Ovary (tissue), 9 donors: ENCODE data around the gene TRMT10C. TPM values are rescaled to one million over a fixed set of nuclear protein-coding genes. Genes with fewer than 3 reads are reported as not detected.
"Not testable (repeated sequence)": the region's sequence is repeated elsewhere in the genome, so short reads cannot be mapped to it uniquely, and the experiment has no call there.

Experiments used
- DNase-seq, 5 donors: peaks; one replicate each; pipeline ENCODE4 v3.0.0-alpha.2; 2019 to 2020
- H3K27ac ChIP-seq, 2 donors: fragments of 200-600 bp; one replicate each; pipeline versions ENCODE4 v1.5.1 to v1.8.0; 2019 to 2022
- H3K27me3 ChIP-seq: fragments of 200-600 bp; one replicate; pipeline ENCODE4 v1.8.0; 2022
- H3K36me3 ChIP-seq: fragments of 200-600 bp; sonication (generic); one replicate; pipeline ENCODE4 v1.5.1; 2019
- H3K4me1 ChIP-seq: one replicate; pipeline ENCODE4 v1.8.1; 2013; ENCODE audit warnings: mild to moderate bottlenecking, moderate library complexity; ENCODE audit not compliant: insufficient read depth
- H3K4me3 ChIP-seq: fragments of 200-600 bp; sonication (generic); one replicate; pipeline ENCODE4 v1.5.1; 2017
- H3K9me3 ChIP-seq, 2 donors: fragments of 200-600 bp in 1 of 2; sonication (generic) in 1 of 2; one replicate each; pipeline versions ENCODE4 v1.5.1 to v1.8.1; 2013 to 2019; ENCODE audit warnings: mild to moderate bottlenecking in 1 of 2, moderate library complexity in 1 of 2
- CTCF ChIP-seq, 3 donors: fragments of 450-650 bp in 2 of 3; fragments of 200-600 bp in 1 of 3; IDR thresholded peaks; one replicate each; pipeline versions ENCODE4 v1.5.1 to v1.8.0; 2016 to 2022; ENCODE audit warnings: antibody characterized with exemption in 3 of 3, mild to moderate bottlenecking in 1 of 3
- EP300 ChIP-seq: sonication (generic); formaldehyde crosslinking; IDR thresholded peaks from one replicate; pipeline ENCODE4 v1.6.1; 2017; ENCODE audit warnings: antibody characterized with exemption
- POLR2A ChIP-seq: fragments of 450-650 bp; IDR thresholded peaks from one replicate; pipeline ENCODE4 v1.6.1; 2017; ENCODE audit warnings: antibody characterized with exemption, mild to moderate bottlenecking, moderate library complexity
- WGBS, 3 donors: extraction: QIAGEN DNeasy Blood & Tissue Kit in 1 of 3; methylation state at CpG; one replicate each; pipeline versions ENCODE4 v1.1.5 to v1.1.7; 2013 to 2017; 5-methylcytosine and 5-hydroxymethylcytosine counted together
- intact Hi-C, 4 donors: fragments of 100-400 bp; cut with DNase I; formaldehyde crosslinking; loops; one replicate each; pipeline versions ENCODE4 v1.11.0 to v1.15.1; 2022 to 2023
- polyA plus RNA-seq, 2 donors: library from polyadenylated mRNA; stranded (reverse); fragments of 200-250 nt in 1 of 2; fragments of 350-450 nt in 1 of 2; fragmentation: Illumina TruSeq in 1 of 2; extraction: RNeasy Lipid Tissue Mini Kit (QIAGEN cat#74804) in 1 of 2; gene quantifications; one replicate each; pipeline ENCODE4 v1.2.3, GENCODE V29; 2013 to 2014
- total RNA-seq, 7 donors: library from RNA; depleted of rRNA in 2 of 7; stranded (reverse); fragments of >200 nt in 2 of 7; fragmentation: NEBNext Ultra II Directional in 3 of 7; extraction: Animal tissue kit (Norgen Biotek cat#: 25700) in 3 of 7; gene quantifications; one replicate each; pipeline versions ENCODE4 v1.1.0 to v1.2.4, GENCODE V29; 2016 to 2023
- donor health status: DM: no; HTN: no; CAD: no; lungs with moderate emphysema.
- donor health status: DM: no; HTN: no; CAD: no.
- donor health status: Bipolar disorder and iron deficiency.
- donor health status: DM: yes; HTN: yes; CAD: no.
- donor health status: DM: no; HTN: no; CAD: no.
- donor health status: DM: yes; HTN: yes; CAD: no.

The TRMT10C gene
- total and polyA plus RNA-seq, 9 donors = 13.9 to 23.3 (median 18.6) TPM

GRCh38 chr3:101542957-101543356 lies 18.7 kb upstream of the TRMT10C start:
- no peak for DNase-seq
- no peak for TF ChIP-seq CTCF (IDR thresholded peaks at IDR 0.05)
- TF ChIP-seq POLR2A = no peak
- TF ChIP-seq EP300 = no peak
- intact Hi-C loops = loop anchor here in 1 of 4 donors (10.0 kb wide), 1 partner anchor 1568 kb away; no protein-coding TSS in a partner anchor
- Histone ChIP-seq H3K4me1 (no peaks in the 10 kb centered on the region), H3K27ac (no peak overlapping the region), H3K9me3 (no peaks in the 10 kb centered on the region), H3K36me3 (no peaks in the 10 kb centered on the region), H3K27me3 (no peaks in the 10 kb centered on the region), H3K4me3 (no peak overlapping the region)

DNA sequence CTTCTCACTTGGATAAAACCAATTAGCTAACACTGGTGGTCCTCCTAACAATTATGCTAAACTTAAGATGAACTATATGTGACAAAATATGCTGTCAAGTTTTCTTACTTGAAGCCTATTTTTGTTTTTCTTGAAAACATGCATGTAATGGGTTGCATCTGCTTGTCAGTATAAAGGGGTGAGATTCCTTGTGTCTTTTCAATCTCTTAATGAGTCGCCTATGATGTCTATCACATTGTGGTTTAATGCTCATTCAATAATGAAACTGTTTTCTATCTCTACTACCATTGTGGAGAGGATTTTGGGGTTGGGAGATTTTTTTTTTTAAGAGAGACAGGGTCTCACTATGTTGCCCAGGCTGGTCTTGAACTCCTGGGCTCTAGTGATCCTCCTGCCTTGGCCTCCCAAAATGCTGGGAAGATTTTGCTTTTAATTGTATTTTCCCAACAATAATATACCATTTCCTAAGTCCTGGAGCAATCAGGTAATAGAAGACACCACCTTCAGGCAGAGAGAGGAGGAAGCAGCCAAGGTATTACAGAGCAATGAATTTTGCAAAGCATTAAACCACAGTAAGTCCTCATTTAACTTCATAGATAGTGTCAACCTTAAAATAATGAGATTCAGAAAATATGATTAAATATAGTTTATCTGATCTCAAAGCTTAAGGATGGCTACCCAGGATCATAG lies 17.4 kb upstream of the TRMT10C start:
- no peak for DNase-seq
- H3K4me1 ChIP-seq = no peaks in the 10 kb centered on the region
- H3K36me3 ChIP-seq = no peaks in the 10 kb centered on the region
- H3K27ac ChIP-seq = no peak overlapping the region
- H3K27me3 ChIP-seq = no peaks in the 10 kb centered on the region
- WGBS, 3 donors = 70 to 85% (median 81%) methylated on average over 1 of the region's 1 CpG
- H3K9me3 ChIP-seq = no peaks in the 10 kb centered on the region
- TF ChIP-seq EP300 = no peak
- TF ChIP-seq CTCF (IDR thresholded peaks at IDR 0.05) = no peak
- no peak for TF ChIP-seq POLR2A
- H3K4me3 ChIP-seq = no peak overlapping the region
- intact Hi-C loops = loop anchor here in 1 of 4 donors (10.0 kb wide), 1 partner anchor 1570 kb away; no protein-coding TSS in a partner anchor

GRCh38 chr3:101548527-101549105 lies 13.1 kb upstream of the TRMT10C start:
- no peaks in the 10 kb centered on the region for H3K4me1 ChIP-seq
- no peaks in the 10 kb centered on the region for H3K36me3 ChIP-seq
- no peaks in the 10 kb centered on the region for H3K27me3 ChIP-seq
- H3K27ac ChIP-seq = no peak overlapping the region
- no peak for TF ChIP-seq CTCF (IDR thresholded peaks at IDR 0.05)
- TF ChIP-seq POLR2A = no peak
- no peak for TF ChIP-seq EP300
- H3K4me3 ChIP-seq = no peak overlapping the region
- DNase-seq = no peak
- no peaks in the 10 kb centered on the region for H3K9me3 ChIP-seq
- 68 to 76% (median 70%) methylated on average over 2 of the region's 2 CpGs for WGBS, 3 donors
- intact Hi-C loops = loop anchor here in 1 of 4 donors (10.0 kb wide), 1 partner anchor 1574 kb away; no protein-coding TSS in a partner anchor

DNA sequence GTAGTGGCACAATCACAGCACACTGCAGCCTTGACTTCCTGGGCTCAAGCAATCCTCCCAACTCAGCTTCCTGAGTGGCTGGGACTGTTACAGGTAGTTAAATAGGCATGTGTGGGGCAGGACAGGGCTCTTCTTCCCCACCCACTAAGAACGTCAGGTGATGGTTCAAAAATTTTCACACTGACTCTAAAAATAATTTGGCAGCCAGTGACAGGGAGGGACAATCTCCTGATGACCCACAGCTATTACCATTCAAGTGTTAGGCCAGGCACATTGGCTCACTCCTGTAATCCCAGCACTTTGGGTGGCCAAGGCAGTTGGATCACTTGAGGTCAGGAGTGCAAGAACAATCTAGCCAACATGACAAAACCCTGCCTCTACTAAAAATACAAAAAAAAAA lies 12.2 kb upstream of the TRMT10C start:
- WGBS, 3 donors = 59 to 67% (median 59%) methylated on average over 1 of the region's 1 CpG
- Histone ChIP-seq H3K4me1 (no peaks in the 10 kb centered on the region), H3K27ac (no peak overlapping the region), H3K36me3 (no peaks in the 10 kb centered on the region), H3K27me3 (no peaks in the 10 kb centered on the region), H3K9me3 (no peaks in the 10 kb centered on the region), H3K4me3 (no peak overlapping the region)
- no peak for TF ChIP-seq CTCF (IDR thresholded peaks at IDR 0.05)
- no peak for TF ChIP-seq EP300
- TF ChIP-seq POLR2A = no peak
- no peak for DNase-seq
- intact Hi-C loops = loop anchor here in 1 of 4 donors (10.0 kb wide), 1 partner anchor 1575 kb away; no protein-coding TSS in a partner anchor

DNA sequence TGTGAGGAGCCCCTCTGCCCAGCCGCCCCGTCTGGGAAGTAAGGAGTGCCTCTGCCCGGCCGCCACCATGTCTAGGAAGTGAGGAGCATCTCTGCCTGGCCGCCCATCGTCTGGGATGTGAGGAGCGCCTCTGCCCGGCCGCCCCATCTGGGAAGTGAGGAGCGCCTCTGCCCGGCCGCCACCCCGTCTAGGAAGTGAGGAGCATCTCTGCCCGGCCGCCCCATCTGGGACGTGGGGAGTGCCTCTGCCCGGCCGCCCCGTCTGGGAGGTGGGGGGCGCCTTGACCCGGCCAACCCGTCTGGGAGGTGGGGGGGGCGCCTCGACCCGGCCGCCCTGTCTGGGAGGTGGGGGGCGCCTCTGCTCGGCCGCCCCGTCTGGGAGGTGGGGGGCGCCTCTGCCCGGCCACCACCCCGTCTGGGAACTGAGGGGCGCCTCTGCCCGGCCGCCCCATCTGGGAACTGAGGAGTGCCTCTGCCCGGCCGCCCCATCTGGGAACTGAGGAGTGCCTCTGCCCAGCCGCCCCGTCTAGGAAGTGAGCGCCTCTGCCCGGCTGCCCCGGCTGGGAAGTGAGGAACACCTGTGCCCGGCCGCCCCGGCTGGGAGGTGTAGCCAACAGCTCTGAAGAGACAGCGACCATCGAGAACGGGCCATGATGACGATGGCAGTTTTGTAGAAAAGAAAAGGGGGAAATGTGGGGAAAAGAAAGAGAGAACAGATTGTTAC lies 10.1 kb upstream of the TRMT10C start:
- H3K4me3 ChIP-seq, H3K27me3 ChIP-seq, H3K36me3 ChIP-seq, DNase-seq, H3K4me1 ChIP-seq, H3K27ac ChIP-seq, intact Hi-C loops, H3K9me3 ChIP-seq: not testable (repeated sequence)
- 93 to 94% (median 93%) methylated on average over 32 to 50 of the region's 50 CpGs for WGBS, 3 donors

GRCh38 chr3:101553381-101553780 lies 8.3 kb upstream of the TRMT10C start:
- H3K4me3 ChIP-seq, intact Hi-C loops, H3K9me3 ChIP-seq, H3K36me3 ChIP-seq, H3K27me3 ChIP-seq, H3K4me1 ChIP-seq, H3K27ac ChIP-seq, DNase-seq: not testable (repeated sequence)
- 79 to 81% (median 81%) methylated on average over 5 of the region's 5 CpGs for WGBS, 3 donors
